HG03280 (cell line): ENCODE data around the gene ZNF527.
"Not testable (repeated sequence)": the region's sequence is repeated elsewhere in the genome, so short reads cannot be mapped to it uniquely, and the experiment has no call there.

Source experiments
- ATAC-seq: cut with Tn5 transposase; IDR thresholded peaks from one replicate; pipeline ENCODE4 v1.9.1; 2021; ENCODE audit warnings: mild to moderate bottlenecking, moderate library complexity; ENCODE audit not compliant: unreplicated experiment

ZNF527 gene

DNA sequence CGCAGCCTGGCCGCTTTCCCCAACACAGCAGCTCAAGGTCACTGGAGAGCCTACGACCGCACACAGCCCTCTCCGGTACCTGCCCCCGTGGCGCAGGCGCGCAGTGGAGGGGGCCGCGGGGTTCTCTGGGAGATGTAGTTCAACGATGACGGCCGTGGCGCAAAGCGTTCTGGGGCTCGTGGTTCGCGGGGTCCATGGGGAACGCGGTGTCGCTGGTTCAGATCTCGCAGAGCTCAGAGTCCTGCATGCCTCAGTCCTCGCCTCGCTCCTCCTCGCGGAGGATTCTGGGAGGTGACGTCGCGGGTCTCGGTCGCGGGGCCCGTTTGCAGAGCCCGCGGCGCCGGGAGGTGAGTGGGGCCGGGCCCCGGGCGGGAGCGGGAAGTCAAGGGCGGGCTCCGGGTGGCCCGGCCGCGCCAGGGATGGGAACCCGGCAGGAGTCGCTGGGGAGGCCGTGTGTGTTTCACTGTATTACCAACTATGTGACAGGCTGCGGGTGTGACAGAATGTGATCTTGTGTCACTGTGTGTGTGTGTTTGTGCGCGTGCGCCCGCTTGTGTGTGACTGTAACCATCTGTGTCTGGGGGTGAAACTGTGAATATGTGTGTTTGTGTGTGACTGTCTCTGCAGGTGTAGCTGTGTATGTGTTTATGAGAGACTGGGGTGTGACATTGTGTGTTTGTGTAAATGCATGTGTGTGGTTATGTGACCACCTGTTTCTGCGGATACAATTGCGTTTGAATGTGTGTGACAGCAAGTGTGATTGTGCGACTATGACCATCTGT, at the start of gene ZNF527:
ZNF527 (plus strand) TSS at position 220 of the 782 bp plus-strand sequence. CDS start 3,100 bp downstream, outside the sequence.
- ATAC-seq: peak; percentile 97

DNA sequence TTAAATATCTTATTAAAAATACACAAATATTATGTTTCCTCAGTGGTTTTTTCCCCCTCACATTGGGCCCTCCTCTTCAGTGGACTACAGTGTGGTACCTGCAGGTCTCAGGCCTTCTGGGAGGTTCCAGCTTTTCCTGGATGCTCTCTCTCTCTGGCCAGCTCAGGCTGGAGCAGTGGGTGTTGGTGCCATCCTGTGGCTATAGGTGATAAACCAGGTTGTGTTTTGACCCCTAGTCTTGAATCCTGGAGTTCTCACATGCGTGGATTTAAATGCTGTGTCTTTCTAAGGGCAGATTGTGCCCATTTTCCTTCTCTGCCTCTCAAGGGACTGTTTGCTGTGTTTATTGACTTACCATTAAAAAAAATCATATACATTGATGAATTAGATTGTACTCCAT, 41.2 kb upstream of the ZNF527 start:
- ATAC-seq: no peak

DNA sequence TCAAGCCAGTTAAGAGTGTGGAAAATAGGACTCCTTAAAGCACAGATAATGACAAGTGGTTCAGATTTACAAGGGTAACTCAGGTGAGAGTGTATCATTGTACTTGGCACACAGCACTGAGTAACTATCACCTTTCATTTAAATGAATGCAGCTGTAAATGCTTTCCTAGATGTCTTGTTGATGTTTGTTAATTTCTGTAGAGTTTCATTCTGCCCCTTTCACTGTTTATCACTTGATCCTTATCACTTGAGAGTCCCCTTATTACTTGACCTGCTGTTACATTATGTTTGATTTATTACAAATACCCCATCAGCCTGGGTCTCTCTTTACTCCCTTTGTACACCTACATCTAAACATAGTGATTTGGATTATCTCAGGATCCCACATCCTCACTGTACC, 38.1 kb upstream of the ZNF527 start:
- no peak for ATAC-seq

DNA sequence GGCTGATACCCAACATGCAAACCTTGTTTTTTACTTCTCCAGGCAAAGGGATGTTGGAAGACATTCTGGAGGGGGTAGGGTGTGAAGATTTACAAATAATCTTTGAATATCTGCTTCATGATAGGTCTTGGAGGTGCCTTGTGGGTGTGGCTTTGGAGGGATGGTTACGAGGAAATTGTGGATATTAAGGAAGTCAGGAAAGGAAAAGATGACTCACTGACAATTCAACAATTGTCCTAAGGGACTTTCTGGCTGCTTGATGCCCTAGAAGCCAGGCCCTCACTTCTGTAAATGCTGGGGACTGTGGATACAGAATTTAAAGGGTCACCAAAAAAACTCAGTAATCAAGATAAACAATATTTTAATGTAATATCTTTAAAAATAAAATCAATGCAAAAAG, 37.4 kb upstream of the ZNF527 start:
- ATAC-seq: no peak

DNA sequence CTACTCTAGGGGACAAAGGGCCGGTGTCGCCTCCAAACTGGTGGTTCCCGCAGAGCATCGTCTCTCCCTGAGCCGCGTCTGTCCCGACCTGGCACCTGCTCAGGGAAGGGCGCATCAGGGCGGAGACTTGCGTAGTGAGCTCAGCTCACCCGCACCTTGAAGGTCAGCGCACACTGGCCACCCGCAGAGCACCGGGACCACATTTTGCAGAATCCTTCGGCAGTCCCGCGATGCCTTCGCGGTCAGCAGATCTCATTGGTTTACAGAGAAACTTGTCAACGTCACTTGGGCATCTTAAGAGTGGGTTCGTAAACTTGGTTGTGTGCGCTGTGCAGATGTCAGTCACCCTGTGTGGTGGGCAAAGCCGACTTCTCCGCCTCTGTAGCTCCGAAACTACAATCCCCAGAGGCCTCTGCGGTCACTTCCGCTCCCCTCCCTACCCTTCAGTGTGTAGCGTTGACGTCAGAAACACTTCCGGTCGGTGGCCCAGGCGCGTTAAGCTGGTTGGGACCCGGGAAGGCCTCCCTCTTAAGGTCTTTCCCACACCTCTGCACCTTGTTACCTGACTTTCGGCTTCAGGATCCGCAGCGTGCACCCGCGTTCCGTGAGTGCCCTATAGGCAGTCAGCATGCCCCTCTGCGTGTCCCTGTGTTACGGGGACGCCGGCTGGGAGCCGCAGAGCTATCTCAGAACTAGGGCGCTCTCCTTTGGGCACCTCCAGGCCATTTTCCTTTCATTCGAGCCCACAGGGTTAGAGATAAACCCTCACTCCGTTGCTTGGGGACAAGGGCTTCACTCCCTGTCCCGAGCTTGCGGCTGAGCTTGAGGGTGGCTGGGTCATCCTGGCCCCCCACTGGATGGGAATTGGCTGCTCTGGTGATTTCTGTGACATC, 36.5 kb upstream of the ZNF527 start:
- ATAC-seq: peak; percentile 70

DNA sequence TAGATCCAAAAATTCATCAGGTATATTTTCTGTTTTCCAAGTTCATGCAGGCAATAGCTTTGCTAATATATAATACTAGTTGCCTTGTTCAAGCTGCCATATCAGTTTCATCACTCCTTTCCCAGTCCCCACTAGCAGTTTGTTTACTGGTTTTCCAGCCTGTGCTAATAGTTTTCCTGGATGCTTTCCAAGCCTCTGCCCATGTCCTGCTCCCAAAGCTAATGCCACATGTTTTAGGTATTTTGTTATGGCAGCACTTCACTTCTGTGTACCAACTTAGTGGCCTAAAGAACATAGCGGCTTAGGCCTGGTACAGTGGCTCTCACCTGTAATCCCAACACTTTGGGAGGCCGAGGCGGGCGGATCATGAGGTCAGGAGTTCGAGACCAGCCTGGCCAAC, 28.1 kb upstream of the ZNF527 start:
- no peak for ATAC-seq

DNA sequence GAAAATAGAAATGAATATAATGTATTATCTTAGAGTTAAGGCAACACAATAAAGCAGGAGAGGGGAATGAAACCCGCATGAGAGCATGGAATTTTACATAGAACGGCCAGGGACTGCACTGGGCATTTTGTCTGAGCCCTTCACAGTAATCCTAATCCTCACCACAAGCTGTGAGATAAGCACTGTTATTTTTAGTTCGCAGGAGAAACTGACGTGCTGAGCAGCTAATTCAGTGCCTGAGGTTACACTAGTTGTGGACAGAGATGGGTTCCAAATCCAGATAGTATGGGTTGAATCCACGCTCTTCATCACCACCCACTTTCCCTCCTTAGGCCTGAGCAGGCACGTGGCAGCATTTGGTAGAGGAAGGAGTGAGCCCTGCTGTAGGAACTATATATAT, 24.8 kb upstream of the ZNF527 start:
- ATAC-seq: no peak

DNA sequence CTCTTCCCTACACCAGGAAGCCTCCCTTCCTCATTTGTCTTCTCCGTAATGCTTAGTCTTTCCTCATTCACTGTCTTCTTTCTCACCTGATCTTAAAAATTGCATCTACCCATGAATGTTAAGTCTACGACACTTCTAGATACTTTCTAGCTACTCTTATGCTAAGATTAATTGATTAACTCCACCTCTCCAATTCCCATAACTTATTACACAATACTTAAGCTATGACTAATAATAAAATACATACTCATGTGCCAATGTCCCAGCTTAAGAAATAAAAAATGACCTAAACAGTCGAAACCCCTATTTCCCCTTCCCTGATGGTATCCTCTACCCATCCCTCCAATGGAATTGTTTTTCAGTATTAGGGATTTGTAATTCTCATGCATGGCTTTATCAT, 22.8 kb upstream of the ZNF527 start:
- ATAC-seq: no peak

DNA sequence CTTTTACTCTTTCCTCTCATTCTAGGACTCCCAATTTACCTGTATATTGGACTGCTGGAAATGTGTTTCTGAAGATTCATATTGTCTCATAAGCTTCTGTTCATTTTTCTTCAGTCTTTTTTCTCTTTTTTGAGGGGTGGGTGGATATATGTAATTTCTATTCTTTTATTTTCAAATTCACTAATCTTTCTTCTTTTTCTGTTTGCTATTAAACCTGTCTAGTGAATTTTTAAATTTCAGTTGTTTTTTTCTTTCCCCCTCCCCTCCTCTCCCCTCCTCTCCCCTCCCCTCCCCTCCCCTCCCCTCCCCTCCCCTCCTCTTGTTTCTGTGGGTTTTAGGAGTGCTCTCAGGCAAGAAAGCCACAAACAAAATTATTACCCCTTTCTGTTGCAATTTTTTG, 16.9 kb upstream of the ZNF527 start:
- ATAC-seq: no peak

DNA sequence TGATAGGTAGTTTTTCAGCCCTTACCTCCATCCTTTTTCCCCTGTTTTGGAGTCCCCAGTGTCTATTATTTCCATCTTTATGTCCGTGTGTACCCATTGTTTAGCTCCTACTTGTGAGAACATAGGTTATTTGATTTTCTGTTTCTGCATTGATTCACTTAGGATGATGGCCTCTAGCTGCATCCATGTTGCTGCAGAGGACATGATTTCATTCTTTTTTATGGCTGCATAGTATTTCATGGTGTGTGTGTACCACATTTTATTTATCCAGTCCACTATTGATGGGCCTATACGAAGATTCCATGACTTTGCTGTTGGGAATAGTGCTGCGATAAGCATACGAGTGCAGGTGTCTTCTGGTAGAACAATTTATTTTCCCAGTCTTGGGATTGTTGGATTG, 15.0 kb upstream of the ZNF527 start:
- no peak for ATAC-seq

DNA sequence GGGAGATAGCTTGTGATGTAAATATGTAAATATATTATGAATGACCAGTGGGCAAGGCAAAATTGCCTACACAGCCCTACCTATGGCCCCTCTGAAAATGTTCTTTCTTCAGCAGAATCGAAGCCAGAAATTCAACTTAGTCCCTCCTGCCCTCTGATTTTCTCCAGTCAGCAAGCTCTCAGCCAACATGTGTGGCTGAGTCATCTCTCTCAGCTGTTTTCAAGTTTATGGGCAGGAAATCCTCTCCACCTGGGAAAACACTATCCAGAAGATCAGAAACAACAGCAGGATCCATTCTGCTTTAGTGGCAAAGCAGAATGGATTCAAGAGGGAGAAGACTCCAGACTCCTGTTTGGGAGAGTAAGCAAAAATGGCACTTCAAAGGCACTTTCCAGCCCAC, 8.9 kb upstream of the ZNF527 start:
- ATAC-seq: no peak

DNA sequence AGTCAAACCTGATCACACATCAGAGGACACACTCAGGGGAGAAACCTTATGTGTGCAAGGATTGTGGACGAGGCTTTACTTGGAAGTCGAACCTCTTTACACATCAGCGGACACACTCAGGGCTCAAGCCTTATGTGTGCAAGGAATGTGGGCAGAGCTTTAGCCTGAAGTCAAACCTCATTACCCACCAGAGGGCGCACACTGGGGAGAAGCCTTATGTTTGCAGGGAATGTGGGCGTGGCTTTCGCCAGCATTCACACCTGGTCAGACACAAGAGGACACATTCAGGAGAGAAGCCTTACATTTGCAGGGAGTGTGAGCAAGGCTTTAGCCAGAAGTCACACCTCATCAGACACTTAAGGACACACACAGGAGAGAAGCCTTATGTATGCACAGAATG, 8.2 kb upstream of the ZNF527 start:
- ATAC-seq: no peak

DNA sequence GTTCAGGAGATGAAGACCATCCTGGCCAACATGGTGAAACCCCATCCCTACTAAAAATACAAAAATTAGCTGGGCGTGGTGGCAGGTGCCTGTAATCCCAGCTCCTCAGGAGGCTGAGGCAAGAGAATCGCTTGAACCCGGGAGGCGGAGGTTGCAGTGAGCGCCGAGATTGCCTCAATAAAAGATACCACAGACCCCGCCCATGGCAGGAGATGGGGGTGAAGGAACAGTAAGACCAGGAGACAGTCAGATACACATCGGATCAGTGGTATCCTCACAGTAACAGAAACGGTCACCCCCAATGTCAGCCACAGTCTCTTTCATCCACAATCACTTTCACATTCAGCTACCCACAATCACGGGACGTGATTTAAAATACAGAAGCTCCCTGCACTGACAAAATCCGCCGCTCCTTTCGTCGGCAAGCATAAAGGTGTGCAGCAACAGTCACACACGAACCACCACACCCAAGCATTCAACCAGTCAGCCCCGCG, 466 bp upstream of the ZNF527 start:
- ATAC-seq: peak; percentile 29

DNA sequence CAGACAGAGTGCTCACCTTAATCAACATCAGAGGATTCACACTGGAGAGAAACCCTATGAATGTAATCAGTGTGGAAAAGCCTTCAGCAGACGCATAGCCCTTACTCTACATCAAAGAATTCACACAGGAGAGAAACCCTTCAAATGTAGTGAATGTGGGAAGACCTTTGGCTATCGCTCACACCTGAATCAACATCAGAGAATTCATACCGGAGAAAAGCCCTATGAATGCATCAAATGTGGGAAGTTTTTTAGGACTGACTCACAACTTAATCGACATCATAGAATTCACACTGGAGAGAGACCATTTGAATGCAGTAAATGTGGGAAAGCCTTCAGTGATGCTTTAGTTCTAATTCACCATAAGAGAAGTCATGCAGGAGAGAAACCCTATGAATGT, 18.3 kb downstream of the ZNF527 start:
- no peak for ATAC-seq

DNA sequence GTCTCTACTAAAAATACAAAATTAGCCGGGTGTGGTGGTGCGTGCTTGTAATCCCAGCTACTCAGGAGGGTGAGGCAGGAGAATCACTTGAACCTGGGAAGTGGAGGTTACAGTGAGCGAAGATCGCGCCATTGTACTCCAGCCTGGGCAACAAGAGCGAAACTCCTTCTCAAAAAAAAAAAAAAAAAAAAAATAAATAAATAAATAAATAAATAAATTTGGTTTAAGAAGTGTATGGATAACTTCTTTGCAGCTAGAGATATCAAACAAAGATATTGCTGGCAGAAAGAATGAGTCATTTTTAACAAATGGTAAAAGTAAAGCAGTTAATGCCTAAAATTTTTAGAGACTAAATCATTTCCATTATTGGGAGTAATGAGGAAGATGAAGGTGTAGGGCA, 20.5 kb downstream of the ZNF527 start:
- ATAC-seq: not testable (repeated sequence)

DNA sequence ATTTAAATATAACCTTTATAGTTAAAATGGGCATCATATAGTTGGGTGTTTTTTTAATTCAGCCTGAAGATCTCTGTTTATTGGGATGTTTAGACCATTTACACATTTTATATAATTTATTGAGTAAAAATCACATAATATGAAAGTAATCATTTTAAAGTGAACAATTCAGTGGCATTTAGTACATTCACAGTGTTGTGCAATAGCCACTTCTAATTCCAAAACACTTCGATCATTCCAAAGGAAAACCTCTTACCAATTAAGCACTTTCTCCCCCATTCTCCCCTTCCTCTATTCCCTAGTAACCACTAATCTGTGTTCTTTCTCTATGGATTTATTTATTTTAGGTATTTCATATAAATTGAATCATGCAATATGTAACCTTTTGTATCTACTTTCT, 30.2 kb downstream of the ZNF527 start:
- no peak for ATAC-seq

DNA sequence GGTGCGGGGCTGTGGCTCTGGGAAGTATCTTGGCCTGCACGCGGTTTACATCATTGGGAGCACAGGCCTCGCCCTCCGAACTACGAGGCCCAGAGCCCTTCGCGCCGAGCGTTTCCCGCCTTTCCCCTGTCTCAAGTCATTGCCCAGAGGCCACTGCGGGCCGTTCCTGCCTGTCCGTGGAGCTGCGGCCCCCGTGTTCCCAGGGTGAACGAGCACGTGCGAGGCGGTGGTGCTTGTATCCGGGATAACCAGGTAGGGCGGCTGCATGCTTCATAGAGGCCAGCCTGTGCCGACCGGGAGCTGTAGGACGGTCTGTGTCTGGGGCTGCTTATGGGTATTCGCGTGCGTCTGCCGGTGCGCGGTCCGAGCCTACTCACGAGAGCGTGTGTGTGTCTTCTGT, 32.5 kb downstream of the ZNF527 start:
- ATAC-seq: no peak

DNA sequence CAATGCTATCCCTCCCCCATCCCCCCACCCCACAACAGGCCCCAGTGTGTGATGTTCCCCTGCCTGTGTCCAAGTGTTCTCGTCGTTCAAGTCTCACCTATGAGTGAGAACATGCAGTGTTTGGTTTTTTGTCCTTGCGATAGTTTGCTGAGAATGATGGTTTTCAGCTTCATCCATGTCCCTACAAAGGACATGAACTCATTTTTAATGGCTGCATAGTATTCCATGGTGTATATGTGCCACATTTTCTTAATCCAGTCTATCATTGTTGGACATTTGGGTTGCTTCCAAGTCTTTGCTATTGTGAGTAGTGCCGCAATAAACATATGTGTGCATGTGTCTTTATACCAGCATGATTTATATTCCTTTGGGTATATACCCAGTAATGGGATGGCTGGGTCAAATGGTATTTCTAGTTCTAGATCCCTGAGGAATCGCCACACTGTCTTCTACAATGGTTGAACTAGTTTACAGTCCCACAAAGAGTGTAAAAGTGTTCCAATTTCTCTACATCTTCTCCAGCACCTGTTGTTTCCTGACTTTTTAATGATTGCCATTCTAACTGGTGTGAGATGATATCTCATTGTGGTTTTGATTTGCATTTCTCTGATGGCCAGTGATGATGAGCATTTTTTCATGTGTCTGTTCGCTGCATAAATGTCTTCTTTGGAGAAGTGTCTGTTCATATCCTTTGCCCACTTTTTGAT, 35.4 kb downstream of the ZNF527 start:
- not testable (repeated sequence) for ATAC-seq

DNA sequence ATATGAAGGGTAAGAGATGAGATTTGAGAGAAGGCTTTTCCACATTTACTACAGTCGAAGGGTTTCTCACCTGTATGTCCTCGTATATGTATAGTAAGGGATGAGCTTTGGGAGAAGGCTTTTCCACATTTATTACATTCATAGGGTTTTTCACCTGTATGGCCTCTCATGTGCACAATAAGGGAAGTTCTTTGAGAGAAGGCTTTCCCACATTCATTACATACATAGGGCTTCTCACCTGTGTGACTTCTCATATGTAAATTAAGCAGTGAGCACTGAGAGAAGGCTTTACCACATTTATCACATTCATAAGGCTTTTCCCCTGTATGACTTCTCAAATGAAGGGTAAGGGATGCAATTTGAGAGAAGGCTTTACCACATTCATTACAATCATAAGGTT, 41.8 kb downstream of the ZNF527 start:
- no peak for ATAC-seq

DNA sequence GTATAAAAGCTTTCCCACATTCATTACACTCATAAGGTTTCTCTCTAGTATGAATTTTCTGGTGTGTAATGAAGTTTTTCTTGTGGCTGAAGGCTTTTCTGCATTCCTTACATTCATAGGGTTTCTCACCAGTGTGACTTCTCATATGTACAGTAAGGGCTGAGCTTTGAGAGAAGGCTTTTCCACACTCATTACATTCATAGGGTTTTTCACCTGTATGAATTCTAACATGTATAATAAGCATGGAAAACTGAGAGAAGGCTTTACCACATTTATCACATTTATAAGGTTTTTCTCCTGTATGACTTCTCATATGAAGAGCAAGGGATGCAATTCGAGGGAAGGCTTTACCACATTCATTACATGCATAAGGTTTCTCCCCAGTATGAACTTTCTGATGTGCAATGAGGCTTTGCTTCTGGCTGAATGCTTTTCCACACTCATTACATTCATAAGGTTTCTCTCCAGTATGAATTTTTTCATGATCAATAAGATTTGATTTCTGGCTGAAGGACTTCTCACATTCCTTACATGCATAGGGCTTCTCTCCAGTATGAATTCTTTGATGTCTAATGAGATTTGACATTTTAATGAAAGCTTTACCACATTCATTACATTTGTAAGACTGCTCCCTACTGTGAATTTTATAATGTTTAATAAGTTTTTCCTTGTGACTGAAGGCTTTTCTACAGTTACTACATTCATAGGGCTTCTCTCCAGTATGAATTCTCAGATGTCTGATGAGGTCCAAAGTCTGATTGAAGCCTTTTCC, 42.6 kb downstream of the ZNF527 start:
- no peak for ATAC-seq
